Smooth muscle cell (in vitro differentiated cells): ENCODE results near the gene SYNE3. TPM values are rescaled to one million over a fixed set of nuclear protein-coding genes. Genes with fewer than 3 reads are reported as not detected.

ENCODE experiments used
- DNase-seq: peaks from one replicate; lab custom pipeline; 2025; ENCODE audit not compliant: unreplicated experiment; lab: John Stamatoyannopoulos, UW
- H2AFZ ChIP-seq: fragments of 200-600 bp; sonication (generic); 2 replicates; pipeline ENCODE4 v1.6.0; 2016; ENCODE audit warnings: antibody characterized with exemption, low read depth, mild to moderate bottlenecking
- H3F3A ChIP-seq: fragments of 200-600 bp; sonication (generic); 2 replicates; pipeline ENCODE4 v1.6.0; 2017; ENCODE audit warnings: antibody characterized with exemption, low read depth
- H3K27ac ChIP-seq: fragments of 200-600 bp; sonication (generic); 2 replicates; pipeline ENCODE4 v1.5.1; 2016; ENCODE audit warnings: low read depth, mild to moderate bottlenecking
- H3K27me3 ChIP-seq: fragments of 200-600 bp; sonication (generic); 2 replicates; pipeline ENCODE4 v1.6.1; 2016; ENCODE audit warnings: low read depth, mild to moderate bottlenecking
- H3K36me3 ChIP-seq: fragments of 200-600 bp; sonication (generic); 2 replicates; pipeline ENCODE4 v1.5.1; 2016; ENCODE audit warnings: low read depth
- H3K4me1 ChIP-seq: fragments of 200-600 bp; sonication (generic); 2 replicates; pipeline ENCODE4 v1.5.1; 2016; ENCODE audit warnings: low read depth
- H3K4me2 ChIP-seq: fragments of 200-600 bp; sonication (generic); 2 replicates; pipeline ENCODE4 v1.6.0; 2016; ENCODE audit warnings: mild to moderate bottlenecking
- H3K4me3 ChIP-seq: fragments of 200-600 bp; sonication (generic); 2 replicates; pipeline ENCODE4 v1.5.1; 2016; ENCODE audit warnings: mild to moderate bottlenecking
- H3K79me2 ChIP-seq: fragments of 200-600 bp; sonication (generic); 2 replicates; pipeline ENCODE4 v1.6.0; 2016; ENCODE audit warnings: low read depth, mild to moderate bottlenecking
- H3K9ac ChIP-seq: fragments of 200-600 bp; sonication (generic); 2 replicates; pipeline ENCODE4 v1.6.0; 2016; ENCODE audit warnings: low read depth
- H3K9me3 ChIP-seq: fragments of 200-600 bp; sonication (generic); replicated peaks from 2 replicates; pipeline ENCODE4 v1.5.1; 2016; ENCODE audit warnings: low read depth
- H4K20me1 ChIP-seq: fragments of 200-600 bp; sonication (generic); 2 replicates; pipeline ENCODE4 v1.6.0; 2016; ENCODE audit warnings: low read depth
- WGBS: methylation state at CpG from one replicate; pipeline ENCODE4 v1.1.7; 2016; ENCODE audit warnings: low lambda C conversion rate; 5-methylcytosine and 5-hydroxymethylcytosine counted together
- polyA plus RNA-seq: library from polyadenylated mRNA; unstranded; fragments of >200 nt; fragmentation: Nextera tagmentation; extraction: Ambion mirVana; gene quantifications from 2 replicates; pipeline ENCODE4 v1.2.1, GENCODE V29; 2016
- total RNA-seq: library from RNA; depleted of rRNA; stranded (reverse); fragments of >200 nt; gene quantifications from 2 replicates; pipeline ENCODE4 v1.2.3, GENCODE V29; 2014
- TF ChIP-seq, protein P1 (sequence below): fragments of 200-600 bp; sonication (generic); IDR thresholded peaks from 2 replicates; pipeline ENCODE4 v1.5.1; 2017; ENCODE audit warnings: borderline replicate concordance, mild to moderate bottlenecking, antibody characterized with exemption; ENCODE audit not compliant: insufficient read depth, poor library complexity, severe bottlenecking

The SYNE3 gene
- total and polyA plus RNA-seq, 2 experiments from 2014 or later: 4.0 to 4.1 TPM

DNA sequence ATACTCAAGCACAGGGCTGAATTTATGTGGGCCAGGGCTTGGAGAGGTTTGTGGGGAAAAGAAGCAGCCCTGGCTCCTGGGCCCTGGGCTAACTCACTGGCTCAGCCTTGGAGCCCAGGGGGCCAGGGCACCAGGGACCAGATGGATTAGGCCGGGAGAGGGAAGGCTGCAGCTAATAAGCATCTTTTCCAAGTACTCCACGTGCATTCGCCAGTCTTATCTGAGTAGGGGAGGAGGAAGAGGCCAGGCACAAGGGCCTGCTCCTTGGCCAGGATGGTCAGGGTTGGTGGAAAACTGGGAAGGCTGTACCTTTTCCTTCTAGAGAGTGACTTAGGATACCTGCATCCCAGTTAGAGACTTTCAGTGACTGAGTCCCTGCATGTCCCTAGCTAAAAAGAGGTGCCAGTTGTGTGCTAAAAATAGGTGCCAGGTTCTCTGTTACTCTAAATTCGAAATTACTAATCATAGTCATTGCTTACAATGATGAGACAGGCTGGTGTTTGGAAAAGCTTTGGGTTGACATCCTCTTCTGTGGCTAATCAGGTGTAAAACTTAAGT lies 19.7 kb upstream of the SYNE3 start:
- WGBS: 27% methylated on average over 4 of the region's 4 CpGs
- no peak overlapping the region for H2AFZ ChIP-seq
- no peak for DNase-seq

DNA sequence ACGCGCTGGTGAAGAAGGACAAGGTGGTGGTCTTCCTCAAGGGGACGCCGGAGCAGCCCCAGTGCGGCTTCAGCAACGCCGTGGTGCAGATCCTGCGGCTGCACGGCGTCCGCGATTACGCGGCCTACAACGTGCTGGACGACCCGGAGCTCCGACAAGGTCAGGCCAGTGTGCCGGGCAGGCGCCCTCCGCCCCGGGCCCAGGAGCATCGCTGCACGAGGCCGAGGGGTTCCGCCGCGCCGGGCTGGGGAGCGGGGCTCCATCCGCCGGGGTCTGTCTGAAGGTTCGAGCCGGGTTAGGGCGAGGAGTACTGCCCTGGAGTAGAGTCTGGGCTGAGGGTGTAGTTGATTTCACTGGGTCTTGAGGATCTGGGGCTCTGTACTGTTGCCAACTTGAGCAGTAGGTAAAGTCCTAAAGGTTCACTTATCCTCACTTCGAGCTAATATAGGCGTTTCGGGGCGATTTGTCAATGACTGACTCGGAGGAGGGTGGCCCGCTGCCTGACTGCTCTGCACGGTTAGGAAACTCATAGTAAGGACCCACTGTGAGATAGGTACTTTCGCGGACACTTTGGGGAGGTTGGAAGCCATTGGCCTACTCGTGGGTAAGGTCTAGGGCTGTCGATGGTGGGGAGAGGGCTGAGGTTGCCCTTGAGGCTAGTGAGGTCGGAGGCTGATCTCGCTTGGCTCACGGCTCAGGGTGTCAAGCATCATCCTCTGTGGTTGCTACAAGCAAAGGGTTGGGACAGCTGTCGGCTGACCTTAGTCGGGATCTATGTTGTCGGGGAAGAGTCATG lies 19.0 kb upstream of the SYNE3 start:
- peak overlapping the region; percentile 90 for H3K9ac ChIP-seq
- DNase-seq: no peak
- WGBS: 3% methylated on average over 52 of the region's 52 CpGs
- TF ChIP-seq, protein P1, sequence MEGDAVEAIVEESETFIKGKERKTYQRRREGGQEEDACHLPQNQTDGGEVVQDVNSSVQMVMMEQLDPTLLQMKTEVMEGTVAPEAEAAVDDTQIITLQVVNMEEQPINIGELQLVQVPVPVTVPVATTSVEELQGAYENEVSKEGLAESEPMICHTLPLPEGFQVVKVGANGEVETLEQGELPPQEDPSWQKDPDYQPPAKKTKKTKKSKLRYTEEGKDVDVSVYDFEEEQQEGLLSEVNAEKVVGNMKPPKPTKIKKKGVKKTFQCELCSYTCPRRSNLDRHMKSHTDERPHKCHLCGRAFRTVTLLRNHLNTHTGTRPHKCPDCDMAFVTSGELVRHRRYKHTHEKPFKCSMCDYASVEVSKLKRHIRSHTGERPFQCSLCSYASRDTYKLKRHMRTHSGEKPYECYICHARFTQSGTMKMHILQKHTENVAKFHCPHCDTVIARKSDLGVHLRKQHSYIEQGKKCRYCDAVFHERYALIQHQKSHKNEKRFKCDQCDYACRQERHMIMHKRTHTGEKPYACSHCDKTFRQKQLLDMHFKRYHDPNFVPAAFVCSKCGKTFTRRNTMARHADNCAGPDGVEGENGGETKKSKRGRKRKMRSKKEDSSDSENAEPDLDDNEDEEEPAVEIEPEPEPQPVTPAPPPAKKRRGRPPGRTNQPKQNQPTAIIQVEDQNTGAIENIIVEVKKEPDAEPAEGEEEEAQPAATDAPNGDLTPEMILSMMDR: no peak
- no peak overlapping the region for H2AFZ ChIP-seq
- H3K79me2 ChIP-seq: peaks cover 84% of the 10 kb centered on the region
- peaks cover 47% of the 10 kb centered on the region for H3K4me1 ChIP-seq
- H3K36me3 ChIP-seq: no peaks in the 10 kb centered on the region
- no peaks in the 10 kb centered on the region for H3K27me3 ChIP-seq
- H4K20me1 ChIP-seq: peaks cover 53% of the 10 kb centered on the region
- peak overlapping the region; percentile 96 for H3K4me2 ChIP-seq
- H3K27ac ChIP-seq: peak overlapping the region; percentile 53
- H3F3A ChIP-seq: peaks cover 22% of the 10 kb centered on the region
- H3K4me3 ChIP-seq: peak overlapping the region; percentile 80
- no peaks in the 10 kb centered on the region for H3K9me3 ChIP-seq

More for the DNA sequence above, 19.7 kb upstream of the SYNE3 start:
- Histone ChIP-seq H3K36me3 (no peaks in the 10 kb centered on the region), H3K79me2 (peaks cover 84% of the 10 kb centered on the region), H3K9me3 (no peaks in the 10 kb centered on the region), H3K4me3 (peak overlapping the region; percentile 80), H3F3A (peaks cover 19% of the 10 kb centered on the region), H3K27me3 (no peaks in the 10 kb centered on the region), H4K20me1 (peaks cover 53% of the 10 kb centered on the region), H3K4me1 (peaks cover 40% of the 10 kb centered on the region), H3K9ac (peak overlapping the region; percentile 90), H3K4me2 (peak overlapping the region; percentile 96), H3K27ac (peak overlapping the region; percentile 53)
- TF ChIP-seq, protein P1: no peak

DNA sequence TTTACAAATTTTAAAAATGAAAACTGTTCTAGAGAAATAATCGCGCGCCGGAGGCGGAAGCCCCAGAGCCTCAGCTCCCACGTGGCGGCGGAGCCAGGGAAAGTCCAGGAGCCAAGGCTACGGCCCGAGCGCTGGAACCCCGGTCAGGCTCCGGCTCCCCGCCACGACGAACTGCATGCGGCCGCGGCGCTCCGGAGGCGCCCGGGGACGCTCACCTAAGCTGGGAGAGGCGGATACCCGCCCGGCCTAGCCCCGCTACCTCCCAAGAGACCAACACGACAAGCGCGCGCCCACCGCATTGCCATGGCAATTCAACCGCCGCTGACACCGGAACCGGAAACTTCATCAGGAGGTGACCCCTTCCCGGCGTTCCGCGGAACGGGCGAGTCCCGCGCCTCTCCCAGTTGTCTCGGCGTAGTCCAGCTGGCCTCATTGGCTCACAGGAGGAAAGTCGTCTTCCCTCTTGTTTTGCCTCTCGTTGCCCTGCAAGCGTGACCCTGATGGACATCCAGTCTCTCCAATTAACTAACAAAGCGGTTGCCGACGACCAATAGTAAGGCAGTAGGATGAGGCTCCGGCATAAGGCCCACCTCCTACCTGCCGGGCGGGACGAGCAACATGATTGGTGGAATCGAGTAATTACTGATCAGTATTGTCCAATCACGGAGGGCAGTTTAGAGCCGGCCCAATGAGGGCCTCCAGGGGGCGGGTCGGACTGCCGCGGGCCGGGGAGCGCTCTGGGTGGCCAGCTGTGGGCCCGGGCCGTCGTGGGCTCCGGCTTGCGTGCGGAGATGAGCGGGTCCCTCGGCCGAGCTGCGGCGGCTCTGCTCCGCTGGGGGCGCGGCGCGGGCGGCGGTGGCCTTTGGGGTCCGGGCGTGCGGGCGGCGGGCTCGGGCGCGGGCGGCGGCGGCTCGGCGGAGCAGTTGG lies 18.1 kb upstream of the SYNE3 start, which contains the start of gene GLRX5:
TSS of gene GLRX5 (plus strand) at position 752 of the 927 bp plus-strand sequence. CDS start at position 792, 40 bp downstream.
- Histone ChIP-seq H3K27me3 (no peaks in the 10 kb centered on the region), H3K27ac (peak within 1 kb of the TSS; percentile 98), H3K4me3 (peak within 1 kb of the TSS; percentile 80), H3K4me2 (peak within 1 kb of the TSS; percentile 96), H3K36me3 (no peaks in the 10 kb centered on the region), H4K20me1 (peaks cover 48% of the 10 kb centered on the region), H3F3A (peaks cover 22% of the 10 kb centered on the region), H3K9me3 (no peaks in the 10 kb centered on the region), H3K4me1 (peaks cover 47% of the 10 kb centered on the region), H3K79me2 (peaks cover 84% of the 10 kb centered on the region), H2AFZ (peak within 1 kb of the TSS; percentile 42), H3K9ac (peak within 1 kb of the TSS; percentile 97)
- under 1% methylated on average over 78 of the region's 97 CpGs for WGBS
- TF ChIP-seq, protein P1: no peak
- DNase-seq: peak; percentile 98
